Lung (tissue), 12 donors: ENCODE measurements around the gene ZNF578. TPM values are rescaled to one million over a fixed set of nuclear protein-coding genes. Genes with fewer than 3 reads are reported as not detected.
"Not testable (repeated sequence)": the region's sequence is repeated elsewhere in the genome, so short reads cannot be mapped to it uniquely, and the experiment has no call there.

Experiments
- ATAC-seq: fragments of 200-7000 bp; cut with Tn5 transposase; one replicate; pipeline ENCODE4 v1.9.1; 2020; ENCODE audit warnings: moderate number of reproducible peaks; ENCODE audit not compliant: insufficient read depth, low FRiP score
- DNase-seq, 3 donors: peaks; one replicate each; pipeline ENCODE4 v3.0.0-alpha.2; 2013 to 2017
- H3K27ac ChIP-seq, 2 donors: one replicate each; pipeline ENCODE4 v1.5.1; 2013; ENCODE audit warnings: mild to moderate bottlenecking in 2 of 2, moderate library complexity in 2 of 2, control low read depth in 1 of 2, inconsistent platforms in 1 of 2, low read depth in 1 of 2, low read length in 1 of 2
- H3K27me3 ChIP-seq, 3 donors: one replicate each; pipeline ENCODE4 v1.5.1; 2013; ENCODE audit warnings: low read length in 2 of 3; ENCODE audit not compliant: control insufficient read depth in 3 of 3, insufficient read depth in 3 of 3
- H3K36me3 ChIP-seq, 4 donors: one replicate each; pipeline ENCODE4 v1.5.1; 2013; ENCODE audit warnings: low read length in 4 of 4, mild to moderate bottlenecking in 1 of 4, moderate library complexity in 1 of 4; ENCODE audit not compliant: control insufficient read depth in 4 of 4, insufficient read depth in 4 of 4
- H3K4me1 ChIP-seq, 5 donors: one replicate each; pipeline ENCODE4 v1.5.1; 2013; ENCODE audit warnings: low read length in 5 of 5, mild to moderate bottlenecking in 2 of 5, moderate library complexity in 1 of 5; ENCODE audit not compliant: control insufficient read depth in 5 of 5, insufficient read depth in 5 of 5
- H3K4me3 ChIP-seq: one replicate; pipeline ENCODE4 v1.5.1; 2013; ENCODE audit warnings: mild to moderate bottlenecking, control low read depth, moderate library complexity
- H3K9ac ChIP-seq, 2 donors: one replicate each; pipeline ENCODE4 v1.5.1; 2013; ENCODE audit warnings: low read length in 2 of 2, control low read depth in 1 of 2; ENCODE audit not compliant: insufficient read depth in 1 of 2
- H3K9me3 ChIP-seq, 4 donors: one replicate each; pipeline ENCODE4 v1.5.1; 2013; ENCODE audit warnings: low read length in 3 of 4, mild to moderate bottlenecking in 1 of 4, moderate library complexity in 1 of 4; ENCODE audit not compliant: control insufficient read depth in 4 of 4, insufficient read depth in 3 of 4
- CTCF ChIP-seq: IDR thresholded peaks from 2 replicates; pipeline ENCODE4 v1.5.1; 2012; ENCODE audit warnings: mild to moderate bottlenecking; ENCODE audit errors: control extremely low read depth, extremely low read depth
- WGBS, 2 donors: extraction: QIAGEN DNeasy Blood & Tissue Kit; methylation state at CpG; one replicate each; pipeline ENCODE4 v1.1.7; 2013; 5-methylcytosine and 5-hydroxymethylcytosine counted together
- polyA plus RNA-seq, 2 donors: library from polyadenylated mRNA; stranded (reverse); fragments of 200-250 nt; gene quantifications; one replicate each; pipeline ENCODE4 v1.2.1, GENCODE V29; 2013
- total RNA-seq, 2 donors: library from RNA; depleted of rRNA in 1 of 2; stranded (reverse); fragments of >200 nt in 1 of 2; gene quantifications; one replicate each; pipeline ENCODE4 v1.2.1, GENCODE V29; 2014 to 2021
- donor health status: control.
- donor health status: control.
- donor health status: Bipolar disorder and iron deficiency.
- donor health status: healthy.
- donor health status: DM: yes; HTN: yes; CAD: no.

The ZNF578 gene
- total and polyA plus RNA-seq, 4 donors = 0.48 to 5.2 (median 1.6) TPM

- H3K27me3 ChIP-seq = no peaks in the 10 kb centered on the region
- no peaks in the 10 kb centered on the region for H3K4me1 ChIP-seq
- no peak overlapping the region for H3K27ac ChIP-seq
- no peak overlapping the region for H3K9ac ChIP-seq
- no peak overlapping the region for H3K4me3 ChIP-seq
- H3K36me3 ChIP-seq = peaks cover 0 to 19% (median 6%) of the 10 kb centered on the region in 4 donors
- no peak for ATAC-seq
- 87 to 93% methylated on average over 8 of the region's 8 CpGs for WGBS, 2 donors
- no peak for DNase-seq
- no peak for TF ChIP-seq CTCF
- peaks cover 0 to 48% (median 4%) of the 10 kb centered on the region in 4 donors for H3K9me3 ChIP-seq
Measured at GRCh38 chr19:52498571-52498970, 45.2 kb downstream of the ZNF578 start.

- ATAC-seq, H3K4me3 ChIP-seq, H3K27ac ChIP-seq, H3K4me1 ChIP-seq, H3K9ac ChIP-seq, DNase-seq, H3K27me3 ChIP-seq: not testable (repeated sequence)
- Histone ChIP-seq H3K9me3 (peaks cover 0 to 52% (median 4%) of the 10 kb centered on the region in 4 donors), H3K36me3 (peaks cover 0 to 28% (median 7%) of the 10 kb centered on the region in 4 donors)
- WGBS, 2 donors = 43 to 69% methylated on average over 3 of the region's 3 CpGs
Measured at GRCh38 chr19:52500474-52500873, 47.1 kb downstream of the ZNF578 start.

- Histone ChIP-seq H3K9me3 (peaks cover 0 to 53% (median 4%) of the 10 kb centered on the region in 4 donors), H3K36me3 (peaks cover 0 to 33% (median 7%) of the 10 kb centered on the region in 4 donors)
- 81 to 82% methylated on average over 12 of the region's 12 CpGs for WGBS, 2 donors
- not testable (repeated sequence) for ATAC-seq, H3K4me3 ChIP-seq, DNase-seq, H3K4me1 ChIP-seq, H3K27ac ChIP-seq, H3K9ac ChIP-seq, H3K27me3 ChIP-seq
Measured at GRCh38 chr19:52500991-52501390, 47.6 kb downstream of the ZNF578 start.

GRCh38 chr19:52507266-52507665 lies 53.9 kb downstream of the ZNF578 start:
- Histone ChIP-seq H3K4me1 (no peaks in the 10 kb centered on the region), H3K9me3 (peaks cover 0 to 31% (median 5%) of the 10 kb centered on the region in 4 donors), H3K9ac (no peak overlapping the region), H3K36me3 (peaks cover 4 to 54% (median 8%) of the 10 kb centered on the region in 4 donors), H3K27me3 (no peaks in the 10 kb centered on the region), H3K27ac (no peak overlapping the region), H3K4me3 (no peak overlapping the region)
- no peak for TF ChIP-seq CTCF
- no peak for DNase-seq
- 95 to 96% methylated on average over 5 of the region's 5 CpGs for WGBS, 2 donors
- ATAC-seq = no peak
